Fibroblast of skin of right quadriceps (primary cell): ENCODE data around the gene CD96.

Source experiments
- DNase-seq: peaks from one replicate; pipeline ENCODE4 v3.0.0-alpha.2; 2013

CD96 gene

GRCh38 chr3:111681661-111682426 is 139.8 kb downstream of the CD96 start:
- DNase-seq: no peak

- no peak for DNase-seq
Observed at GRCh38 chr3:111684640-111685039, 142.6 kb downstream of the CD96 start.

- DNase-seq: no peak
Observed at GRCh38 chr3:111688190-111688800, 146.3 kb downstream of the CD96 start.

- peak; percentile 56 for DNase-seq
Observed at GRCh38 chr3:111690242-111690641, 148.2 kb downstream of the CD96 start.

GRCh38 chr3:111691293-111691909 is 149.4 kb downstream of the CD96 start:
- DNase-seq: peak; percentile 56

GRCh38 chr3:111692593-111693552 is 150.9 kb downstream of the CD96 start:
- DNase-seq: no peak

- no peak for DNase-seq
Observed at GRCh38 chr3:111694471-111694870, 152.5 kb downstream of the CD96 start.

- DNase-seq: peak; percentile 91
Observed at GRCh38 chr3:111695636-111696117, 153.7 kb downstream of the CD96 start.

- DNase-seq: no peak
Observed at GRCh38 chr3:111700054-111700453, 158.1 kb downstream of the CD96 start.

GRCh38 chr3:111701292-111701906 is 159.4 kb downstream of the CD96 start:
- DNase-seq: no peak
